ENCODE measurements around the gene ABI3BP.

Gene ABI3BP

DNA sequence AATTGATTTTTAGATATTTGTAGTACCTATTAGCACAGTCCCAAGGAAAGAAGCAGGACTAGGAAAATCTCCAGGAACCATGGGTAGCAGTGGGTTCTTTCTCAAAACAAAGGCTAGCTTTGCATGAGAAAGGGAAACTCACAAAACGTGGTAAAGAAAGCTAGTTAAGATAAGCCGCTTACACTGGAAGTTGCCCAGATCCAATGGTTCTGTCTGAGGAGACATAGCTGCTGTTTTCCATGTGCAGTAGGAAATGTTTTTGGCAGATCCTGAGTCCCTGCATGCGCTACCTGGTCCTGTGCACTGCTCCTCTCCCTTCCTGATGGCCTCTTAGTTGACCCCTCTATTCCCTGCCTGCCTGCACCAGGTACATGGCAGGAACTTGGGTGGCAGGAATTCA, 223.5 kb downstream of the ABI3BP start:
- in situ Hi-C loops (cut with HindIII; ENCODE audit: low sequenced_read_pairs), result no loop called here
- DNase-seq (ENCODE audit: low read depth), result no peak
- H3K4me3 ChIP-seq (ENCODE audit: low read depth, low read length), result no peak overlapping the region
- TF ChIP-seq CTCF (IDR thresholded peaks at IDR 0.05; ENCODE audit: low read depth, low read length, missing control alignments), result no peak

- H3K4me3 ChIP-seq (ENCODE audit: low read depth, low read length), result no peak overlapping the region
- no peak for TF ChIP-seq CTCF (IDR thresholded peaks at IDR 0.05; ENCODE audit: low read depth, low read length, missing control alignments)
- no peak for DNase-seq (ENCODE audit: low read depth)
- in situ Hi-C loops (cut with HindIII; ENCODE audit: low sequenced_read_pairs), result no loop called here
Measured at GRCh38 chr3:100766069-100766468, 227.2 kb downstream of the ABI3BP start.

DNA sequence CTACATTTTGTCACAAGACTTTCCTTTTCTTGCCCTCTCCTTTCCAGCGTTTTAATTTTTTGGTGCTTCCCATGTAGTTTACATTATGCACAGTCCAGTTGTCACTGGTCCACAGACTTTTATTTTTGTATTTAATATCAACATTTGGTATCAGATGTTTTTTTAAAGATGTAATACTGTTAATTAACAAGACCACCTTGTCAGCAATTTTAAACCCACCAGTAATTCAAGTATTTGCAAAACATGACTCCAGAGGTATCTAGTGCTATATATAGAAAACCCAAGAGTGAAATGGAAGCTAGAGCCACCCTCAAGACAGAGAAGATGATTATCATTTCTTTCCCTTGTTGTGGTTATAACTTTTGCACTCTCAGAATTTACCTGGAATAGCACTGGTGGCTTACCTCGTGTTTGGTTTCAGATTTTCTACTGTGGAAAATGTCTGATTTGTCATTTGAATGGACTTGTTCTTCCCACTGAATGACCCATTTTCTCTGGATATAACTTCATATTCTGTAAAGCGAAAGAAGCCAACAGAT, 227.7 kb downstream of the ABI3BP start:
- in situ Hi-C loops (cut with HindIII; ENCODE audit: low sequenced_read_pairs), result no loop called here
- no peak for DNase-seq (ENCODE audit: low read depth)
- H3K4me3 ChIP-seq (ENCODE audit: low read depth, low read length), result no peak overlapping the region
- no peak for TF ChIP-seq CTCF (IDR thresholded peaks at IDR 0.05; ENCODE audit: low read depth, low read length, missing control alignments)

DNA sequence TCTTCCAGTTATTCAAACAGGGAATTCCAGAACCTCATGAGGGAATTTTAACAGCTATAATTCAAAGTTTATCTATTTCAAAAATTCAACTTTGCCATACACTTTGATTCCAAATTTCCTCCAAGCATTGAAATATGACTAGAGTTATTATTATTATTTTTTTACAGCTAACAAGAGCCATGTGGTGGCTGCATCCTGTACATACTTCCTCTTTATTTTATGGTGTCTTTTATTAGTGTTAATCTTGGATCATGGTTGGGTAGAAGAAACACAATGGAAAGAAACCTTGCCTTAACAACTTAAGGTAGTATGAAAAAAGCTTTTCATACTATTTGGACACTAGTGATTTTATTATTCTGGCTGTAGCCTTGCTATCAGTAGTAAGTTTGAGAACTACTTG, 231.3 kb downstream of the ABI3BP start:
- no peak for DNase-seq (ENCODE audit: low read depth)
- in situ Hi-C loops (cut with HindIII; ENCODE audit: low sequenced_read_pairs), result no loop called here
- no peak overlapping the region for H3K4me3 ChIP-seq (ENCODE audit: low read depth, low read length)
- TF ChIP-seq CTCF (IDR thresholded peaks at IDR 0.05; ENCODE audit: low read depth, low read length, missing control alignments), result no peak

- no peak overlapping the region for H3K4me3 ChIP-seq (ENCODE audit: low read depth, low read length)
- no peak for DNase-seq (ENCODE audit: low read depth)
- in situ Hi-C loops (cut with HindIII; ENCODE audit: low sequenced_read_pairs), result no loop called here
Measured at GRCh38 chr3:100761211-100761942, 231.8 kb downstream of the ABI3BP start.

GRCh38 chr3:100760377-100760776, 232.8 kb downstream of the ABI3BP start:
- in situ Hi-C loops (cut with HindIII; ENCODE audit: low sequenced_read_pairs), result no loop called here
- H3K4me3 ChIP-seq (ENCODE audit: low read depth, low read length), result no peak overlapping the region
- TF ChIP-seq CTCF (IDR thresholded peaks at IDR 0.05; ENCODE audit: low read depth, low read length, missing control alignments), result no peak
- DNase-seq (ENCODE audit: low read depth), result no peak

More at GRCh38 chr3:100761211-100761942, 231.8 kb downstream of the ABI3BP start:
- TF ChIP-seq CTCF (IDR thresholded peaks at IDR 0.05; ENCODE audit: low read depth, low read length, missing control alignments), result no peak

All from astrocyte of the cerebellum (primary cell).